KOPT-K1 (cell line): ENCODE results near the gene OR8G1.
"Not testable (repeated sequence)": the region's sequence is repeated elsewhere in the genome, so short reads cannot be mapped to it uniquely, and the experiment has no call there.

ENCODE experiments used
- H3K27ac ChIP-seq: fragments of 200-600 bp; sonication (generic); 2 replicates; pipeline ENCODE4 v1.5.1; 2016; ENCODE audit warnings: antibody characterized with exemption, mild to moderate bottlenecking, low read depth, low read length; ENCODE audit not compliant: poor library complexity, severe bottlenecking
- H3K36me3 ChIP-seq: fragments of 200-600 bp; sonication (generic); 2 replicates; pipeline ENCODE4 v1.5.1; 2017; ENCODE audit warnings: antibody characterized with exemption, mild to moderate bottlenecking, low read length, moderate library complexity; ENCODE audit not compliant: insufficient read depth
- H3K9me3 ChIP-seq: fragments of 200-600 bp; sonication (generic); 2 replicates; pipeline ENCODE4 v1.5.1; 2017; ENCODE audit warnings: antibody characterized with exemption, low read length, mild to moderate bottlenecking; ENCODE audit not compliant: insufficient read depth, poor library complexity, severe bottlenecking

OR8G1 gene

DNA sequence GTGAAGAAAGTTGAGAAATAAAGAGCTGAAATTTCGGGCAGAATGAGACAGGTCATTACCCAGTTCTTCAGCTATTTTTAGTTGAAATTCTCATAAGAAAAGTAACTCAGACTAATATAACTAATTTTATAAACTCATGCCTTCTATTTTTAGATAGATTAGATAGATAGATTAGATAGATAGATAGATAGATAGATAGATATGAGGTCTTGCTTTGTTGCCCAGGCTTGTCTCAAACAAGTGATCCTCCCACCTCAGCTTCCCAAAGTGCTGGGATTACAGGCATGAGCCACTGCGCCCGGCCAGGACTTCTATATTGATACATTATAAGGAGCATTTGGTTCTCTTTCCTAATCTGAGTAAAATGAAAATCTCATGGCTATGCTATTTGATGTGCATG, 26.9 kb upstream of the OR8G1 start:
- no peaks in the 10 kb centered on the region for H3K9me3 ChIP-seq
- H3K36me3 ChIP-seq, result no peaks in the 10 kb centered on the region
- no peak overlapping the region for H3K27ac ChIP-seq

DNA sequence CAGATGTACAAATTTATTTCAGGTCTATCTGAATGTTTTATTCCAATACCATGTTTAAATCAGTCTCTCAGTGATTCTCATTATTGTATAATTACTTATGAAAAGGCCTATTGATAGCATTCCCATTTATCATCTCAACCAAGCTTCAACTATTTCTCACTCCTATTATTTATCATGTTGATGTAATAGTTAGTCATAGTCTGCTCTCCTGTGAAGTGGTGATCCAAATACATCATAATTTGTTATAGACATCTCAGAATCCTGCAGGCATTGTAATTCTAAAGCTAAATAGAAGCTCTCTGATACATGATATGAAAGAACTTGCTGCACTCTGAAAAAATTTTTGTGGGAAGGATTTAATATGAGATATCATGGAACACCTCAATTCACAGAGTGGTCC, 21.8 kb upstream of the OR8G1 start:
- H3K27ac ChIP-seq, result no peak overlapping the region
- H3K36me3 ChIP-seq, result no peaks in the 10 kb centered on the region

DNA sequence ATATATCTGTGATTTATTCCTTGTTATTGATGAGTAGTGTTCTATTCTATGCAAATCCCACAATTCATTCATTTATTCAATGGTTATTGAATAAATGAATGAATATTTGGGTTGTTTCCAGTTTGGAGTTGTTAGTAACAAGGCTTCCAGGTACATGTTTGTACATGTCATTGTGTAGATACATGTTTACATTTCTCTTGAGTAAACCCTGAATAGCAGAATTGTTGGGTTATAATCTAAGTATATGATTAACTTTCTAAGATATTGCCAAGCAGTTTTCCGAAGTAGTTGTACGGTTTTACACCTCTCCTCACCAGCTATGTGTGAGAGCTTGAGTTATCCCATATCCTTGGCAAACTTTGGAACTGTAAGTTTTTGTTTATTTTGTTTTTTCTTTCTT, 18.5 kb upstream of the OR8G1 start:
- H3K27ac ChIP-seq, result no peak overlapping the region
- no peaks in the 10 kb centered on the region for H3K9me3 ChIP-seq
- no peaks in the 10 kb centered on the region for H3K36me3 ChIP-seq

More for the DNA sequence above, 21.8 kb upstream of the OR8G1 start:
- no peaks in the 10 kb centered on the region for H3K9me3 ChIP-seq

DNA sequence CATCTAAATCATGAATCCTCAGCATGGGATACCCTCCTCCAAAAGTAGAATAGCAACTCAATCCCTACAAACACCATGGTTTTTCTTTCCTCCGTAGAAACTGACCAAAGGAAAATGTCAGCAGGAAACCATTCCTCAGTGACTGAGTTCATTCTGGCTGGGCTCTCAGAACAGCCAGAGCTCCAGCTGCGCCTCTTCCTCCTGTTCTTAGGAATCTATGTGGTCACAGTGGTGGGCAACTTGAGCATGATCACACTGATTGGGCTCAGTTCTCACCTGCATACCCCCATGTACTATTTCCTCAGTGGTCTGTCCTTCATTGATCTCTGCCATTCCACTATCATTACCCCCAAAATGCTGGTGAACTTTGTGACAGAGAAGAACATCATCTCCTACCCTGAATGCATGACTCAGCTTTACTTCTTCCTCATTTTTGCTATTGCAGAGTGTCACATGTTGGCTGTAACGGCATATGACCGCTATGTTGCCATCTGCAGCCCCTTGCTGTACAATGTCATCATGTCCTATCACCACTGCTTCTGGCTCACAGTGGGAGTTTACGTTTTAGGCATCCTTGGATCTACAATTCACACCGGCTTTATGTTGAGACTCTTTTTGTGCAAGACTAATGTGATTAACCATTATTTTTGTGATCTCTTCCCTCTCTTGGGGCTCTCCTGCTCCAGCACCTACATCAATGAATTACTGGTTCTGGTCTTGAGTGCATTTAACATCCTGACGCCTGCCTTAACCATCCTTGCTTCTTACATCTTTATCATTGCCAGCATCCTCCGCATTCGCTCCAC, 16.1 kb upstream of the OR8G1 start:
- not testable (repeated sequence) for H3K36me3 ChIP-seq, H3K27ac ChIP-seq, H3K9me3 ChIP-seq

DNA sequence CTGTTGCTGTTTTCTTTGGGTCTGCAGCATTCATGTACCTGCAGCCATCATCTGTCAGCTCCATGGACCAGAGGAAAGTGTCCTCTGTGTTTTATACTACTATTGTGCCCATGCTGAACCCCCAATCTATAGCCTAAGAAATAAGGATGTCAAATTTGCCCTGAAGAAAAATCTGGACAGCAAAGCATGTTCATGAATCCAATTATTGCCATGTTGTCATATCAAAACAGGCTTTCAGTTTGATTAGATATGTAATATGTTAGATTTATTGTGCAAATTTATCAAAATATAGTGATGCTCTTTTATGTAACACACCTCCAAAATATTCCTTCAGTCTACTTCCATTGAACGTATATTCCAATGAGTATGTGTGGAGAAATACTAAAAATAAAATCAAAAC, 15.4 kb upstream of the OR8G1 start:
- Histone ChIP-seq H3K36me3 (no peaks in the 10 kb centered on the region), H3K9me3 (no peaks in the 10 kb centered on the region), H3K27ac (no peak overlapping the region)

DNA sequence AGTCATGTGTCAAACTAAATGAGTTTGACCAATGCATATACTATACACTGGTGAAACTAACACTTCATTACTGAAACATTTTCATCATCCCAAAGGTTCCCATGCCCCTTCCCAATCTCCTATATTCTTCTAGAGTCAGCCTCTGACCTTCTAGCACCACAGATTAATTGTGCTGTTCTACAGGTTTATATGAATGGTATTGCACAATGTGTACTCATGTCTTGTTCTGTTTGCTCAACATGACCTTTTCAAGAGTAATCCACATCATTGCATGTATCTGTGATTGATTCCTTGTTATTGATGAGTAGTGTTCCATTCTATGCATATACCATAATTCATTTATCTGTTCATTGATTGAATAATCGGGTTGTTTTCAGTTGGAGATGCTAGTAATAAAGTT, 7.5 kb upstream of the OR8G1 start:
- H3K36me3 ChIP-seq, result no peaks in the 10 kb centered on the region
- no peaks in the 10 kb centered on the region for H3K9me3 ChIP-seq
- H3K27ac ChIP-seq, result no peak overlapping the region

DNA sequence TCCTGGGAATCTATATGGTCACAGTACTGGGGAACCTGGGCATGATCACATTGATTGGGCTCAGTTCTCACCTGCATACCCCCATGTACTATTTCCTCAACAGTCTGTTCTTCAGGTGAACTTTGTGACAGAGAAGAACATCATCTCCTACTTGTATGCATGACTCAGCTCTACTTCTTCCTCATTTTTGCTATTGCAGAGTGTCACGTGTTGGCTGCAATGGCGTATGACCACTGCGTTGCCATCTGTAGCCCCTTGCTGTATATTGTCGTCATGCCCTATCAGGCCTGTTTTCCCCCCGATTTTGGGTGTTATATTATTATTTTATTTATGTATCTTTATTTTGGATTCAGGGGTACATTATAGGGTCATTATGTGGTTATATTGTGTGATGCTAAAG, 2.4 kb upstream of the OR8G1 start:
- Histone ChIP-seq H3K9me3 (no peaks in the 10 kb centered on the region), H3K27ac (no peak overlapping the region), H3K36me3 (no peaks in the 10 kb centered on the region)

DNA sequence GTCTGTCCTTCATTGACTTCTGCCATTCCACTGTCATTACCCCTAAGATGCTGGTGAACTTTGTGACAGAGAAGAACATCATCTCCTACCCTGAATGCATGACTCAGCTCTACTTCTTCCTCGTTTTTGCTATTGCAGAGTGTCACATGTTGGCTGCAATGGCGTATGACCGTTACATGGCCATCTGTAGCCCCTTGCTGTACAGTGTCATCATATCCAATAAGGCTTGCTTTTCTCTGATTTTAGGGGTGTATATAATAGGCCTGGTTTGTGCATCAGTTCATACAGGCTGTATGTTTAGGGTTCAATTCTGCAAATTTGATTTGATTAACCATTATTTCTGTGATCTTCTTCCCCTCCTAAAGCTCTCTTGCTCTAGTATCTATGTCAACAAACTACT, 9.0 kb downstream of the OR8G1 start:
- not testable (repeated sequence) for H3K27ac ChIP-seq, H3K9me3 ChIP-seq, H3K36me3 ChIP-seq

DNA sequence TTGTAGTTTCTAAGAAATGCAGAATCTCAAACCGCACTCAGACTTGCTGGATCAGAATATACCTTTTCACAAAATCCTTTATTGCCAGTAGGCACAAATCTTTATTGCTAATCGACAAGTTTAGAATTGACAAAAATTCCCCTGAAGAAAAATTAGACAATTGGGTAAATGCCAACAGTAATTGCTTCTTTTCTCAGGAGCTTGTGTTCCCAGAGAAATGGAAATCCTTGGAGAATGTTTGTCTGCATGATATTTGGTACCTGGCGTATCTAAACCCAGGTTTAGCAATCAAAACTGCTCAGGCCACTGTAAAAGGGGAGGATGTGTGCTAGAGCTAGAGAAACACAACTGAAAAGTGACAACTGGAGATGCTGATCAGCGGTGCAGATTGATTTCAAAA, 15.2 kb downstream of the OR8G1 start, which contains the start of gene OR8G5:
Gene OR8G5 (plus strand): TSS at position 301 of the 400 bp plus-strand sequence. CDS start 8,556 bp downstream, outside the sequence.
- Histone ChIP-seq H3K36me3 (no peaks in the 10 kb centered on the region), H3K27ac (no peak within 1 kb of the TSS), H3K9me3 (no peaks in the 10 kb centered on the region)

DNA sequence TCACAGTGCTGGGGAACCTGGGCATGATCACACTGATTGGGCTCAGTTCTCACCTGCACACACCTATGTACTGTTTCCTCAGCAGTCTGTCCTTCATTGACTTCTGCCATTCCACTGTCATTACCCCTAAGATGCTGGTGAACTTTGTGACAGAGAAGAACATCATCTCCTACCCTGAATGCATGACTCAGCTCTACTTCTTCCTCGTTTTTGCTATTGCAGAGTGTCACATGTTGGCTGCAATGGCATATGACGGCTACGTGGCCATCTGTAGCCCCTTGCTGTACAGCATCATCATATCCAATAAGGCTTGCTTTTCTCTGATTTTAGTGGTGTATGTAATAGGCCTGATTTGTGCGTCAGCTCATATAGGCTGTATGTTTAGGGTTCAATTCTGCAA, 24.1 kb downstream of the OR8G1 start:
- H3K9me3 ChIP-seq, H3K36me3 ChIP-seq, H3K27ac ChIP-seq: not testable (repeated sequence)

DNA sequence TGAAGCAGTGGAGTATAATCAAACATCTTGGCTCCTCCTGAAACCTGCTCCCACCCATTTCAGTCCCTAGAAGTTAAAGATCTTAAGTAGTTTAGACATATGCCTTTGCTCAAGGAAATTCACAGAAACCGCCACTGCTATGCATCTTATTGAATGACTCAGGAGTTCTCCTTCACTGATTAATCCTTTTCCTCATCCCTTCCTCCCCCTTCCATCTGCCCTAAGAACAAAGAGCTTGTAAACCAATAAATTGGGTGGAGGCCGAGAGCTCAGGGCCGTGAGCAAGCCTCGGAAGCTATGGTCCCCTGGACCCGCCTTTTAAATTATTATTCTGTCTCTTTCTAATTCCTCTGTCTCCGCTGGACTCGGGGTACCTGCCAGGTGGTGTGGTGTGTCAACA, 30.0 kb downstream of the OR8G1 start:
- H3K9me3 ChIP-seq, H3K27ac ChIP-seq, H3K36me3 ChIP-seq: not testable (repeated sequence)

DNA sequence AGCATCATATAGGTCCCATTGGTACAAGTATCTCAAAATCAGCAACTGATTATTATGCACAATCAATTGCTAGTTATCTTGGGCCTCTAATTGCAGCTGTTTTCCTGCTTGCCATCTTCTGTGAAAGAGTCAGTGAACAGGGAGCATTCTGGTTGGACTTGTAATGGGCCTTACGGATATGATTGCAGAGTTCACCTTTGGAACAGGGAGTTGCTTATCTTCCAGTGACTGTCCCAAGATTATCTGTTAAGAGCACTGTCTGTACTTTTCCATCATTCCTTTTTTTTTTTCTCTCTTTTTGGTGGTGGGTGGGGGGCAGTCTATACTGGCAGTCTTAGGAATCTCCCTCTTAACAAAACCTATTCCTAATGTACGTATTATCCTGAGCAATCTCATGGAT, 33.1 kb downstream of the OR8G1 start:
- H3K9me3 ChIP-seq, result no peaks in the 10 kb centered on the region
- no peaks in the 10 kb centered on the region for H3K36me3 ChIP-seq
- H3K27ac ChIP-seq, result no peak overlapping the region

DNA sequence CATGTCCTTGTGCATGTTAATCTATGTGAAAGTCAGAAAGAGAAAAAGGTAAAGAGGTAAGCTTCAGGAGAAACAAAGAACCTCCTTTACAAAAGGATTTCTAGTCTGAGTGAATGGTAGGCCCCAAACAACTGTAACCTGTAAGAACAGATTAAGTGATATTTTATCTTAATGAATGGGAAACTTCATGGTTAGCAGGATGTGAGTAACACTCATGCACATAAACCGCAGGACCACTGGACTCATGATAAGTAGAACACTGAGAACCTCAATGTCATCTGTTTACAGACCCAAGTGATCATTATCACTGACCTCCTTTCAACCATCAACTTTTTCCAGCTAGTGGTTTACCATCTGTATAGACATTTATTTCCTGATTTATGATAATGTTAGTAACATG, 35.2 kb downstream of the OR8G1 start:
- no peaks in the 10 kb centered on the region for H3K36me3 ChIP-seq
- no peak overlapping the region for H3K27ac ChIP-seq
- H3K9me3 ChIP-seq, result no peaks in the 10 kb centered on the region

DNA sequence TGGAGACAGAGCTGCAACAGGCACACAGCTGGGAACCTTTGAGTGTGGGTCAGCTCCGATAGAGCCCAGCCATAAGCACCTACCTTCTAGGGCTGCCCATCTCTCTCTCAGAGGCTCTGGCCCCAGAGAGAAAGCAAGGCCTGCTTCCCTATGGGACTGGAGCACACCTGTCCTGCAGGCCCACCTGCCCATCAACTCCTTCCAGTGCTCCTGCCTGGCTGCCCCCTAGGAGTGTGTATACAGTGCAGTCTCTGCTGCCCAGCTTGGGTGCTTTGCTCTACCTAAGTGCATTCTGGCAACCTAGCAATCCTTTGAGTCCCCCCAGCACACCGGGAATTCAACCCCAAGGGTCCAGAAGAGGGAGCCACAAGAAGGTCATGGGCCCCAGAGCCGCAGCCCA, 36.3 kb downstream of the OR8G1 start:
- Histone ChIP-seq H3K9me3 (no peaks in the 10 kb centered on the region), H3K27ac (no peak overlapping the region), H3K36me3 (no peaks in the 10 kb centered on the region)

DNA sequence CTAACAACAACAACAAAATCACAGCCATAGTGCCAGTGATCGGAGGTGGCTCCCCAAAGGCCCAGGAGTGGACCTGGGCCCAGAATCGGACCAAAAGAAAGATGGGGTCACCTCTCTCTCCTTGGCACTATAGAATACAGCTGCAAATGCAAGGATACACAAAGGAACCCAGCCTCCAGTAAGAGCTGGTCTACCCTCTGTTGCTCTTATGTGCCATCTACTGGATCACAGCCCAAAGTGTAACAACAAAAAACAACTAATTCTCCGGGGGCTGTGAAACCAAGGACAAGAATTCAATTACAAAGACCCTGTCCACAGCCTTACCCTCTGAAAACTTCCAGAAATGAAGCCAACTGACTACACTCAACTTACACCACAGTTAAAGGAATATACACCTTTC, 36.9 kb downstream of the OR8G1 start:
- no peaks in the 10 kb centered on the region for H3K9me3 ChIP-seq
- H3K36me3 ChIP-seq, result no peaks in the 10 kb centered on the region
- H3K27ac ChIP-seq, result no peak overlapping the region

DNA sequence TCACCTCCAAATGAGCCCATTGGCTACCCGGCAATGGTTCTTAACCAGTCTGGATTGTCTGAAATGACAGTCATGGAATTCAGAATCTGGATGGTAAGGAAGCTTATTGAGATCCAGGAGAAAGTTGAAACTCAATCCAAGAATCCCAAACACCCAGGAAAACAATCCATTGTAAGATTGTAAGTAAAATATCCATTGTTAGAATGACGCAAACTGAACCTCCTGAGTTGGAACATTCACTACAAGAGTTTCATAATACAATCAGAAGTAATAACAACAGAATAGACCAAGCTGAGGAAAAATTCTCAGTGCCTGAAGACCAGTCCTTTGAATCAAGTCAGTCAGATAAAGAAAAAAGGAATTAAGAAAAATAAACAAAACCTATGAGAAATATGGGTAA, 37.4 kb downstream of the OR8G1 start:
- Histone ChIP-seq H3K27ac (no peak overlapping the region), H3K9me3 (no peaks in the 10 kb centered on the region), H3K36me3 (no peaks in the 10 kb centered on the region)
